GM21528 (cell line): ENCODE data around the gene DPP7.

Experiments used
- ATAC-seq: cut with Tn5 transposase; IDR thresholded peaks from one replicate; pipeline ENCODE4 v1.9.1; 2021; ENCODE audit warnings: mild to moderate bottlenecking, moderate library complexity; ENCODE audit not compliant: unreplicated experiment, low FRiP score

Gene DPP7

DNA sequence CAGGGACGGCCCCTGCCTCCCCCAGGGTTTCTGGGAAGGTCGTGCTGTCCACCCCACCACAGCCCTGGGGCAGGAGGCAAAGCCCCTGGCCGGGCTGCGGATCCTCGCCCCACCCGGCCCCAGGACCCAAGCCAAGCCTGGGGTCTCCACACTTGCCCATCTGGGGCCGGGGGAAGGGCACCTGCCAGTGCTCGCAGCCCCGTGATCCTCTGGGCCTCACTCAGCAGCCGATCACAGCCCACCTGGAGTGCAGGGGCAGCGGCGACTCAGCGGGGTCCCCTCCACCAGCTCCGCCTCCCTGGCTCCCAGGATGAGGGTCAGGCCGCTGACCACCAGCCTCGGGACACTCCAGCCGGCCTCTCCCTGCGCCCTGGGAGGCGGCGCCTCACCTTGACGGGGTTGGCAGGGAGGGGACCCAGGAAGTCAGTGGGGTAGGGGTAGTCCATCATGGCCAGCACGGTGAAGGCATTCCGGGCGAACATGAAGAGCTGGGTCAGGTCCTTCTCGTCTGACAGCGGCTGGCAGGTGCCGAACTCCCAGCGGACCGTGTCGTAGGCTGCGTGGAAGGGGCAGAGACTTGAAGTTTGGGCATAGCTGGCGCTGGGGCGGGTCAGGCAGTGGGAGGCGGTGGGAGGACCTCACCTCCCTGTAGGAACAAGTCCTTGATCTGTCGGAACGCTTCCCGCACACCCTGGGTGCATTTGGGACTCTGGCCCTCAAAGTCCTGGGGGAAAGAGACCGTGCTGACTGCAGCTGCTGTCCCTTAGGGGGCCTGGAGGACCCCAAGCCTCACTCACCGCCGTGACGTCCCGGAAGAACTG lies 1.8 kb downstream of the DPP7 start:
- ATAC-seq, result no peak

DNA sequence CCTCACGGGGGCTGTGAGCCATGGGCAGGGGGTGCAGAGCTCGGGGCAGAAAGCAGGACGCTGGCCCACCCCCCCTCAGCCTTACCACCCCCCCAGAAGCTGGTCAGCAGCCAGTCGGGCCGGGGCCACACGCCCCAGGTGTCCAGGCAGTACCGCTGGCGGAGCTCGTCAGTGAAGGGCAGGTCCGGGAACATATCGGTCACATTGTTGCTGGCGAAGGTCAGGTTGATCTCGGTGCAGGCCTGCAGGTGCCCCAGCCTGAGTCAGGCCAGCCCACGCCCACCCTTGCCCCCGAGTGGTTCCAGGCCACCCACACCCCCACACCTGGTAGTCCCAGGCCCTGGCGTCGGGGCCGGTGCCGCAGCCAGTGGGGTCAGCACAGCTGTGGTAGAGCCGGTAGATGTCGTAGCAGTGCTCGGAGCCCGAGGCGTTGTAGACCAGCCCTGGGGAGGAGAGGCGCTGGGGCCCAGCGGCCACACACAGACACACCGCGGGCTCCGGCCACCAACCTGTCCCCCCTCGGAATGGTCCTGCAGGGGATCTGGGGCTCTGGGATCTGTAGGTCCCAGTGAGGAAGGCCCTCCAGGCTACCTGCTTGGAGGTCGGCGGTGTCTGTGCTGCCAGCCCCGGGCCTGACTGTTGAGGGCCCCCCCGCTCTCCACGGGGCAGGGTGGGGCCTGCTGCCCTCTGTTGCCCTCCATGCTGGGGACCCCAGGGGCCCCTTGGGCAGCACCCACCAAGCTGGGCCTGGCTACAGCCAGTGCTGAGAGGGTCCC lies 2.6 kb downstream of the DPP7 start:
- no peak for ATAC-seq

DNA sequence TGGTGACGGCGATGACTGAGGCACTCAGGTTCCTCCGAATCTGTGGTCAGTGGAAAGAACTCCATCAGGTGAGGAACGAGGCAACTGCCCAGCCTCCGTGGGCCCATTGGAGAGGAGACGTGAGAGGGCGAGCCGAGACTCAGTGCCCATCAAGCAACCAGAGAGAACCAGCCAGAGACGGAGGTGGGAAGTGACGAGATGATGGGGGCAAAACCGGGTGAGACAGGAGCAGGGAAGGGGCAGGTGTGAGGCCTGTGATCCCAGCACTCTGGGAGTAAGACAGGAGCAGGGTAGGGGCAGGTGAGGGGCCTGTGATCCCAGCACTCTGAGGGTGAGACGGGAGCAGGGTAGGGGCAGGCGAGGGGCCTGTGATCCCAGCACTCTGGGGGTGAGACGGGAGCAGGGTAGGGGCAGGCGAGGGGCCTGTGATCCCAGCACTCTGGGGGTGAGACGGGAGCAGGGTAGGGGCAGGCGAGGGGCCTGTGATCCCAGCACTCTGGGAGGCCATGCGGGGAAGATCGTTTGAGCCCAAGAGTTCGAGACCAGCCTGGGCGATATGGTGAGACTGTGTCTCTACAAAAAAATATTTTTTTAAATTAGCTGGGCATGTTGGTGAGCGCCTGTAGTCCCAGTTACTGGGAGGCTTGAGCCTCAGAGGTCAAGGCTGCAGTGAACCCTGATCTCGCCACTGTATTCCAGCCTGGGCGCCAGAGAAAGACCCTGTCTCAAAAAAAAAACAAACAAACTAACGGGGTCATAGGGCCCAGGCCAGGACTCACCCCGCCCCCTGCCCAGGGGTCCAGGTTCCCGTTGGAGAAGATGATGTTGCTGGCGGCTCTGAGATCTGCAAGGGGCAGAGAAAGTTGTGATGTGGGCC lies 3.4 kb downstream of the DPP7 start:
- ATAC-seq, result no peak

- ATAC-seq, result no peak
These were observed 4.2 kb downstream of the DPP7 start for GRCh38 chr9:137110147-137110910.

- no peak for ATAC-seq
These were observed 5.0 kb downstream of the DPP7 start for GRCh38 chr9:137109250-137110146.

DNA sequence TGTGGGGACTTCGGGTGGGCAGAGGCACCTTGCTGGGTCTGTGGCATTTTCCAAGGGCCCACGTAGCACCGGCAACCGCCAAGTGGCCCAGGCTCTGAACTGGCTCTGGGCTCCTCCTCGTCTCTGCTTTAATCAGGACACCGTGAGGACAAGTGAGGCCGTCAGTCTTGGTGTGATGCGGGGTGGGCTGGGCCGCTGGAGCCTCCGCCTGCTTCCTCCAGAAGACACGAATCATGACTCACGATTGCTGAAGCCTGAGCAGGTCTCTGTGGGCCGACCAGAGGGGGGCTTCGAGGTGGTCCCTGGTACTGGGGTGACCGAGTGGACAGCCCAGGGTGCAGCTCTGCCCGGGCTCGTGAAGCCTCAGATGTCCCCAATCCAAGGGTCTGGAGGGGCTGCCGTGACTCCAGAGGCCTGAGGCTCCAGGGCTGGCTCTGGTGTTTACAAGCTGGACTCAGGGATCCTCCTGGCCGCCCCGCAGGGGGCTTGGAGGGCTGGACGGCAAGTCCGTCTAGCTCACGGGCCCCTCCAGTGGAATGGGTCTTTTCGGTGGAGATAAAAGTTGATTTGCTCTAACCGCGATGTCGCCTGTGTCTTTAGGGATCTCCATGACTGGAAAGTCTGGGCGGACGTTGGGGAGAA lies 5.8 kb downstream of the DPP7 start:
- no peak for ATAC-seq

DNA sequence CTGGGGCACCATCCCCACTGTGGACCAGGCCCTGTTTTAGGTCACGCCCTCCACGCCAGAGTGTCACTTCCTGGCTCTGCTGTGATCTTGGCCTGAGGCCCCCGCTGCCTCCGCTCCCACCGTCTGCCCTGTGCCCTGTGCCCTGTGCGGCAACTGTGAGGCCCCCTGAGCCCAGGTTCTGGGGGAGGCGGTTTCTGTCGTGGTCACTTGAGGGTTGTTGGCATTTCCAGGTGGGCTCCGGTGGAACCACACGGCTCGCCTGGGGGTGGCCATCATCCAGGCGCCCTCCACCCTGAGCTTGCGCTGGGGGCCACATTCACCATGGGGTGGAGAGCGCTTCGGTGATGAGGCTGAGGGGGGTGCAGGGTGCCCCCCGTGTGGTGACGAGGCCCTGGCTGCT lies 6.6 kb downstream of the DPP7 start:
- ATAC-seq, result no peak

DNA sequence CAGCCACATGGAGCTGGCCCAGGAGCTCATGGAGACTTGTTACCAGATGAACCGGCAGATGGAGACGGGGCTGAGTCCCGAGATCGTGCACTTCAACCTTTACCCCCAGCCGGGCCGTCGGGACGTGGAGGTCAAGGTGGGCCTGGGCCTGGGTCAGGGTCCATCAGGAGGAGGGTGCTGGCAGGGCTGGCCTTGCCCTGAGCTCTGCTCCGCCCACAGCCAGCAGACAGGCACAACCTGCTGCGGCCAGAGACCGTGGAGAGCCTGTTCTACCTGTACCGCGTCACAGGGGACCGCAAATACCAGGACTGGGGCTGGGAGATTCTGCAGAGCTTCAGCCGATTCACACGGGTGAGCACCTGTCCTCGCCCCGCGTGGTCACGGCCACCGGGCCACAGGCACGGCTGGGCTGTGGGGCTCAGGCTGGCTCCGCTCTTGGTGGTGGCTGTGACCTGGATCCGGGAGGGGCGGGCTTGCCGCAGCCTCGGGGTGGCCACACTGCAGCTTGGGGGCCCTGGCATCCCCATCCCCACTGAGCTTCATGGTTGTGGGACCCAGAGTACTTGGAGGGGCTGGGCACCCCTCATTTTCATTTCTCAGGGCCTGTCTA lies 7.1 kb downstream of the DPP7 start:
- no peak for ATAC-seq

GRCh38 chr9:137106662-137107250 lies 7.8 kb downstream of the DPP7 start:
- no peak for ATAC-seq

GRCh38 chr9:137105814-137106661 lies 8.5 kb downstream of the DPP7 start:
- ATAC-seq, result no peak

GRCh38 chr9:137103206-137103999 lies 11.1 kb downstream of the DPP7 start:
- no peak for ATAC-seq

- ATAC-seq, result no peak
These were observed 15.3 kb downstream of the DPP7 start for GRCh38 chr9:137099231-137099630.

GRCh38 chr9:137097761-137098462 lies 16.6 kb downstream of the DPP7 start:
- ATAC-seq, result no peak

- no peak for ATAC-seq
These were observed 17.6 kb downstream of the DPP7 start for GRCh38 chr9:137096785-137097546.
